HG03196 (cell line): ENCODE data around the gene SYT13.
"Not testable (repeated sequence)": the region's sequence is repeated elsewhere in the genome, so short reads cannot be mapped to it uniquely, and the experiment has no call there.

Experiments
- ATAC-seq: cut with Tn5 transposase; IDR thresholded peaks from one replicate; pipeline ENCODE4 v1.9.1; 2021; ENCODE audit not compliant: unreplicated experiment

Gene SYT13

DNA sequence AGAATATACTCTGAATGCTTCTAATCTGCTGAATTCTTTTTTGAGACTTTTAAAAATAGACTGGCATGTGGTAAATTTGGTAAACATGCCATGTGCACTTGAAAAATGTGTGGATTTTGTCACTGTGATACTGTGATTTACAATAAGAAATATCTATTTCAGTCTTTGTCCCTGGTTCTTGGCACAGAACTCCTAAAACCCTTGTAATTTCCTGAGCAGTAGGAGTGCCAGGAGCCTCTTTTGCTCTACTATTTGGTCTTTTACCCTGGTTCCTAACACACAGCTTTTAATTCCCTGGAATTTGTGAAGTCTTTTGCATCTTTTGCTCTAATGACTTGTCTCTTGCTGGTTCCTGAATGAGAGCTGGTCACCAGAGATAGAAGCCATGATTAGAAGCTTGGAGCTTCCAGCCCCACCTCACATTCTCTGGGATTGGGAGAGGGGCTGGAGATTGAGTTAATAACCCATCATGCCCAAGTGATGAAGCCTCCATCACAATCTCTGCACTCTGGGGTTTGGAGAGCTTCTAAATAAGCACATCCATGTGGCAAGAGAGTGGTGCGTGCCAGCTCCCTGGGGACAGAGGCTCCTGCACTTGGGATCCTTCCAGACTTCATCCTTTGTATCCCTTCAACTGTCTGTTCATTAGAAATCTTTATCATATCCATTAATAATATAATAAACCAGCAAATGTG lies 27.2 kb upstream of the SYT13 start:
- no peak for ATAC-seq

DNA sequence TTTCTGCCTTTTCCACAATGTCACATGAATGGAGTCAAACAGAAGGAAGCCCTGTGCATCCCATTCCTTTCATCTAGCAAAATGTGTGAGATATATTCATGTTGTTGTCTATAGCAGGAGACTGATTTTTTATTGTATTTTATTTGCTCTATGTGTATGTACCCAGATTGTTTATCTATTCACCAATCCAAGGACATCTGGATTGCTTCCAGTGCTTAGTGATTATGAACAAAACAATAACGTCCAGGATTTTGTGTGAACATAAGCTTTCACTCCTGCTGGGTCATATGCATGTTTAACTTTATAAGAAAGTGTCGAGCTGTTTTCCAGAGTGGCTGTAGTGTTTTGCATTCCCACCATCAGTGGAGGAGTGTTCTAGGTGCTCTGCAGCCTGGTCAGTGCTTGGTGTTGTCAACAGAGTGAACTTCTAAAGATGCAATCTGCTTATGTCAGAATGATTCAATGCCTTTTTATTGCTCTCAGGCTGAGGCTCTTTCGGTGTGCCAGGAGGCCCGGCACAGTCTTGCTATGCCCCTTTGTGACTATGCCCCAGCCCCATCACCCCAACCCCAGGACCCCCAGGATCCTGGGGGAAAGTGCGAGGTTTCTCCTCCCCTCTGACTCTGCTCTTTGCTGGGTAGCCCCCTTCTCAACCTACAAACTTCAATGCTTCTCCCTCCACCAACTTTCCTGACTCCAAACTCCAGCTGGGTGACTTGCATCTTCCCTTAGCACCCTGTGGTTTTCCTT lies 19.9 kb upstream of the SYT13 start:
- ATAC-seq, result no peak

DNA sequence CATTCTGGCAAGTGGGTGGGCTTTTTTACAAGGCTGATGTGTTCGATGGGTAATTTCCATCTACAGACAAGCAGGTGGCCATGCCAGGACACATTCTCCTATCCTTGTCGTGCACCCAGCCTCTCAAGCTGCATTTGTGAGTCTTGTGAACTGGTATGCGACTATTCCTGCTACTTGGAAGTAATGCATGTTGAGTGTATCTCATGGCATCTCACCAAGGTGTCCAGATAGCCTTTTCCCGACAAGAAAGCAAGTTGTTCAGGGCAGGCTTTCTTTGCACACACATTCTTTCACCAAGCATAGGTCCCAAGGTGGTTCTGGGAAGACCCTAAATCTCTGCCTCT lies 18.8 kb upstream of the SYT13 start:
- ATAC-seq, result no peak

DNA sequence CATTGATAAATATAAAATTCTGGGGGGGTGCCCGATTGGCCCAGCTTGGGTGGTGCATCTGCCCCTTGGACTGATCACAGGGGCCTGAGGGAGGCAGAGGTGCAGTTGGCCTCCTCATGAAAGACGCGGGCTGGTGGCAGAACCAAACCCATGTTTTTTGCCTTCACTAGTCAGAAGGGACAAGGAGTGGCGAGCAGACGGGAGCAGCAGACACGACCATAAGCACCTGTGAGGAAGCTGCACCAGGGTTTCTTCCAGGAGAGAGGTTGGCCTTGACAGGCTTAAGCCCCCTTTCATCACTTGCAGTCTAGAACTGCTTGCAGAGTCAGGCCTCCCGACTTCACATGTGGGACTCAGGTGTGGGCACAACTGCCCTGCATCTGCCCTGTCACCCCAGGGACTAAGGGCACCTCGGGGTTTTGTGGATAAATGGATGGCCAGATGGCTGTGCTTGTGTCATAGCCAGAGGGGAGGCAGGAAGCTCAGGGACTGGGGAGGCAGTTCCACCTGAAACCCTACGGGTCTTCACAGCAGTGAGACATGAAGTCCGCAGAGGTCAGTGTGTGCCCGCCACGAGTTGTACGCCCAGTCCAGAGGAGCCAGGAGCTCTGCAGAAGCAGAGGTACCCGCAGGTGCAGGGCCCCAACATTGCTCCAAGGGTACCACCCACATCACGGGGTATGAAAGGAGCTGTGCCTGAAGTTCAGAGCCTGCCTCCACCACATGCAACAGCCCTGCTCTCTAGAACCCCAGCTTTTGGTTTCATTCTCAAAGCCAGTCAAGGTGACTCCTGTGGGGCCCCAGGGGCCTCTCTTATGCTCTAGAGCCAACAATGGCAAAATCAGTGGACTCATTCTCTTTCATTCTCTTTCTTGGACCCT lies 18.2 kb upstream of the SYT13 start:
- no peak for ATAC-seq

GRCh38 chr11:45303316-45303715 lies 17.2 kb upstream of the SYT13 start:
- no peak for ATAC-seq

- no peak for ATAC-seq
Observed at GRCh38 chr11:45301537-45302246, 15.6 kb upstream of the SYT13 start.

DNA sequence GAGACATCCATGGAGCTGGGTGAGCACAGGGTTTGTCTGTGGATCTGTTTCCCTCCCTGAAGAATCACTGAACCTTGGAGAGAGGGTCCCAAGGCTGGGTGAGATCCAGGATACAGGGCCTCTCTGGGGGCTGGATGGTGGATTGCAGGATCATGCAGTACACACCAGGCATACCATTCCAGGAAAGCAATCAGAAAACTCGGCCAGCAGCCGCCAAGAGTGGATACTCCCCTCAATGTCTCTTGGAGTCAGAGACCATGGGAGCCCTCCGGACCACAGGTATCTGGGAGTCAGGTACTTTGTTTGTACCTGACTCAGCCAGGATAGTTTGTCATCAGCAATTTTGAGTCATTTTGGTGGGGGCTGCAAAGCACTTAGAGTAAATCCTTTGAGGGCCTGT lies 14.6 kb upstream of the SYT13 start:
- no peak for ATAC-seq

- no peak for ATAC-seq
Observed at GRCh38 chr11:45298718-45299117, 12.6 kb upstream of the SYT13 start.

- no peak for ATAC-seq
Observed at GRCh38 chr11:45296075-45296474, 9.9 kb upstream of the SYT13 start.

DNA sequence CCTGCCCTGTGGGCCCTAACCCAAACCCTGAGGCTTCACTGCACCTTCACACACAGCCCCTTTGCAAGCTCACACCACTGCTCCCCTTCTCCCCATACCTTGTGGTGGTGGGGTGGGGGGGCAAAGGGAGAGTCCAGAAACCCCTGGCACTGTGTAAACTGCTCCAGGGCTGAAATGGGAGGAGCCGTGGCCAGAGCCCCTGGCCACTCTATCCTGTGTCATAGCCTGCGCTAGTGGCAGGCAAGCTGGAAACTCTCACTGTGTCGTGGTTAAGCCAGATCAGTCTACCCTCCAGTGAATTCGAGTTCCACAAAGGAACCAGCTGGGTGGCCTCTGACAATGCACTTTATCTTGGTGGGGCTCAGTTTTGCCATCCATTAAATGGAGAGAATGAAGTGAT lies 8.4 kb upstream of the SYT13 start:
- no peak for ATAC-seq

GRCh38 chr11:45293566-45294192 lies 7.5 kb upstream of the SYT13 start:
- not testable (repeated sequence) for ATAC-seq

GRCh38 chr11:45290586-45290985 lies 4.4 kb upstream of the SYT13 start:
- ATAC-seq, result no peak

GRCh38 chr11:45289369-45289768 lies 3.2 kb upstream of the SYT13 start:
- no peak for ATAC-seq

DNA sequence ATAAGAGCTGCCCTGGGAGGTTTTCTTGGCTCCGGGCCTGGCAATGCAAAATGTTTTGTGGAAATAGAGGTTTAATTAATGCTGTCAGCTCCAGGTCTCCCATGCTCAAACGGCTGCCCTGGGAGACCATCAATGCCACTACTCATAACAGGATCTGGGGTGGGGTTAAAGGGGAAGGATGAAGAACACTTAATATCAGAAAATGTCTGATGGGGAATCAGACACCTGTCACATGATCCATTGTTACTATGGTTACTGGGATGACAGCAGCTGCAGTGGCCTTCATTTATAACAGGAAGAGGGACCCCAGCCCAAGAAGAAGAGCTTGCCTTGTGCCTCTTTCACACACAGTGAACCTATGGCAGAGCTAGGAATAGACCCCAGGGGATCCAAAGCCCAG lies 2.2 kb upstream of the SYT13 start:
- ATAC-seq, result no peak

- no peak for ATAC-seq
Observed at GRCh38 chr11:45287316-45287903, 1.3 kb upstream of the SYT13 start.

DNA sequence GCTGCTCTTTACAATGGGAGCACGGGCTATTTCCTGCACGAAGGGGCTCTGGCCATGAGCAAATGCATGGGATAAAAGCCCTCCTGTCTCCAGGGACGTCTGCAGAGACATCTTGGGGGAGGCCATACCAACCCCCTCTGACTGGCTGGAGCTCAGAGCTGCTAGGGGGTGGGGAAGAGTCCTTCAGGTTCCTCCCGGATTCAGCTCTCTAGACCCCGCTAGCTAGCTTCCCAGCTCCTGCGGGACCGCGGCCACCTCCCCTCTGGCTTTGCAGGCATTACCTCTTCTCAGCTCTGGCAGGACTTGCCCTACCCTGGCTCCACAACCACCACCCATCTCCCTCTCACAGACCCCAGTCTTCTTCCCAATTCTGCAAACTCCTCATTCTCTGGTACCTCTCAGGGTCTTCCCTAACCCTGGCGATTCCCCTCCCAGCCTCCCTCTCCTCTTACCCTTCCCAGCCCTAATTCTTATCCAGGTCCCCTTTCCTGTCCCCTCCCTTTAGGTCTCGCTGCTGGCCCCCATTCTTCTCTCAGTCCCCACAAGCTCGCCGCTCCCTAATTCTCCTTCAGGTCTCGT lies 802 bp downstream of the SYT13 start:
- no peak for ATAC-seq

GRCh38 chr11:45282081-45282480 lies 4.1 kb downstream of the SYT13 start:
- no peak for ATAC-seq

DNA sequence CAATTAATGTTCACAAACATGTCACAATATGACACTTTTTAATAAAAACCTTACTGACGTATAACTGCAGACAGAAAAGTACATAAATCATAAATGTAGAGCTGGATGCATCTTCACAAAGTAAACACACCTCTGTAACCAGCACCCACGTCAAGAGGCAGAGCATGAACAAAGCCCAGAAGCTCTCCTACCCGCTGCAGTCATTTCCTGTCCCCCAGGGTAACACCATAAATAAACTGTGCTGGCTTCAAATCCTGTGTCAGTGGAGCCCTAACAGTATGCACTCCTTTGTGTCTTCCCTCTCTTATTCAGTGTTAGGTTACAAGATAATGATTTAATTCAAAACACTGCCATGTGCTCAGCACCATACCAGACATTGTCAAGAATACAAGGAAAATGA lies 5.7 kb downstream of the SYT13 start:
- ATAC-seq, result no peak

- ATAC-seq, result no peak
Observed at GRCh38 chr11:45279645-45280044, 6.5 kb downstream of the SYT13 start.

DNA sequence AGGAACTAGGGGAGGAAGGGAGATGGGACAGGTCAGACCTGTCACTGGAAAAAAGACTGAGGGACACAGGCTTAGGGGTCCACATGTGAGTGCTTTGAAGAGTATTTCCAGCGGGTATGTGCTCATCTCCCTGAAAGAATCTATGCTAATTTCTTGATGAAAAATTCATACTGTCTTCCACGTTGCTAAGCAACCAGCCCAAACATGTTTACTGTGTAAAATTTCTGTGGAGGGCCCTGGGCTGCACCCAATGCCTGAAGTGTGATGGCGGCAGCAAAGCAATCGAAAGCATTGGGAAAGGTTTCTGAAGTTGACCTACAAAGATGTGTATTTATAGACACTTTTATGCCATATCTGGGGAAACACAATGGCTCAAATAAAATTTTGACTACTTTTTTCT lies 7.4 kb downstream of the SYT13 start:
- no peak for ATAC-seq
